Fibroblast of skin of right quadriceps (primary cell): ENCODE results near the gene GABRG3.

Source experiments
- DNase-seq: peaks from one replicate; pipeline ENCODE4 v3.0.0-alpha.2; 2013

GABRG3 gene

DNA sequence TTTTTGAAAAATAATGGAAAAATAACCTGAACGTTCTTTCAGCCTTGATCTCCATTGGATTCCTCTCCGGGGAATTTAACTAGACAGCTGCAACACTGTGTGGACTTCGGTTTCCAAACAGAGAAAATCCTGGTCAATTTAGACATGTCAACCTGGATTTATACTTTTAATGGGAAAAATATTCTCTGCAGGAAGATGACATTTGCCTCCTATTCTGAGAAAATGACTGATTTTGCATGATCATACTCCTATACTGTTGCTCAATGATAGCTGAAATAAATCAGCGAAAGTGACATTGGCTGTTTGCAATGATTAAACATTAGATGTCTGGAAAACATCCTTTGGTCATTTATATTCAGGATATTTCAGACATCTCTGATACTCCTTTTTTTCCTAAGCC lies 94.8 kb downstream of the GABRG3 start:
- DNase-seq, result no peak

DNA sequence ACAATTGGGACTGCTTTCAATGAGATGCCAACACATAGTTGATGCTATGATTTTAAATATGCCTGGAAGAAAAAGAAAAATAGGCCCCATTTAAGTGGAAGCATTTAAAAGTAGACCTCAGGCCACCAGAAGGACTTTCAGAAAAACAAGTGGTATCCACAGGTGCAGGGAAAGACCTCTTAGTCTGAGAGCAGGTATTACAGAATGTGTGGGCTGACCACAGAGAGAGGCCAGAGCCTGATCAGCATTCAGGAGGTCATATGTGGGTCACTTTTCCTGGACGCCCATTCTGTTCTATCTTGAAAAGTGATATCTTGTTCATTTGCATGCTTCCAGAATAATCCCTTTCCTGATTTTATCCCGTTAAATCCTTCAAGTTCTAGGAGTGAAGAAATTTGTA lies 95.5 kb downstream of the GABRG3 start:
- DNase-seq, result no peak

DNA sequence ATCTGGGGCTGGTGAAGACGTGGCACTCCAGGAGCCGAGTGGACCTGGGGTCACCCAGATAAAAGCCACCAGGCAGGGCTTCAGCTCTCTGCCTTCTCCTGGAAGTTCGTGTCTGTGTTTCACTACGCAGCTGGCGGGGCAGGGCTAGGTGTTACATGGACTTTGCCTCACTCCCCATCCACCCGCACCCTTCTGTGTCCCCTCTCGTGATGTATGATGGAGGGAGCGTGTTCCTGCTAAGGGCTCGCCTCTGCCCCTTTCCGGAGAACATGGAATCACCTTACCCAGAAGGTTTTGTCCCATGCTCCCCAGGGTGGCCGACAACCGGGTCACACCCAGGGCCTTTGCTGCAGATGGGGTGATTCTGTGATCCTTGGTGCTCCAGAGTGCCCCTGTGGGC lies 96.2 kb downstream of the GABRG3 start:
- DNase-seq, result no peak

DNA sequence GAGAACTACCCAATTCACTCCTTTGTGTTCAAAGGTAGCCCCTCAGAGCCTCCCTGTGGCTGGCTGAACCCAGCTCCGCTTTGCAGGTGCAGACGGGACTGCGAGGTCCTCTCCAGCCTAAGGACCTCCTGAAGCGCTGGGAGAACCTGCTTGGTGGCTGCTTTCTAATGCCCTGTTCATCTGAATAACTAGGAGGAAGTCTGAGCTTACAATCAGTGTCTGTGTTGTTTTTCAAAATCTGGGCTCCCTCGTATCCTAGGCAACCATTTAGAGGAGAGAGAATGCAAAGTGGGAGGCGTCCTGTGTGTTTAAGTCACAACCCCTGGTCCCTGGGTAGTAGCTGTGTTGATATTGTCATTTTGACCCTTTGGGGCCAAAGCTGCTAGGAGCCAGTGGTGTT lies 99.9 kb downstream of the GABRG3 start:
- no peak for DNase-seq

DNA sequence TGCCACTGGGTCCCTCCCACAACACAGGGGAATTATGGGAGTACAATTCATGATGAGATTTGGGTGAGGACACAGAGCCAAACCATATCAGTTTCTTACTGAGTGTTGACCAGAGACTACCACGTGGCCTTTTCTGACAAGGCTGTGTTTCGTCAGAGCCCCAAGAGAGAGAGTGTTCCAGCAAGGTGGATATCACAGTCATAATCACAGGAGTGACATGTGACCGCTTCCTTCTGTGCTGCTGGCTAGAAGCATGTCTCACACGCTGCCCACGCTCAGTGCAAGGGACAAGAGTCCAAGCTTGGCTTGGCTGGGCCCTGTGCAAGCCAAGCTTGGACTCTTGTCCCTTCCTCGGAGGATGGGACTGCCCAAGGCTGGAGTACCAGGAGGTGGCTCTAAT lies 103.2 kb downstream of the GABRG3 start:
- no peak for DNase-seq

DNA sequence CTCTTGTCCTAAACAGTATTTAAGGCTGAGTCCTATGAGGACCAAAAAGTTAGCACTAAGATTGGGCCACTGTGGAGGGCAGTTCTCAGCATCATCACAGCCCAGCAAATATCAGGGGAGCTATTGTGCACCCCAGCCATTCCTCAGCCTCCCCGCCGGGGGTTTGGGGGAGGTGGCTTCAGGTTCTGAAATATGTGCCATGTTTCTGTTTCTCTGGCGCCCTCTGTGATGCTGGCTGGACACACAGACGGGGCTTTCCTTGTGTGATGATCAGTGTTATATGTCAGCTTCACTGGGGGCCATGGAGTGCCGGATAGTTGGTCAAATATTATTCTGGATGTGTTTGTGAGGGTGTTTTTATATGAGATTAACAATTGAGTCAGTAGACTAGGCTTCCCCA lies 106.8 kb downstream of the GABRG3 start:
- DNase-seq, result no peak

DNA sequence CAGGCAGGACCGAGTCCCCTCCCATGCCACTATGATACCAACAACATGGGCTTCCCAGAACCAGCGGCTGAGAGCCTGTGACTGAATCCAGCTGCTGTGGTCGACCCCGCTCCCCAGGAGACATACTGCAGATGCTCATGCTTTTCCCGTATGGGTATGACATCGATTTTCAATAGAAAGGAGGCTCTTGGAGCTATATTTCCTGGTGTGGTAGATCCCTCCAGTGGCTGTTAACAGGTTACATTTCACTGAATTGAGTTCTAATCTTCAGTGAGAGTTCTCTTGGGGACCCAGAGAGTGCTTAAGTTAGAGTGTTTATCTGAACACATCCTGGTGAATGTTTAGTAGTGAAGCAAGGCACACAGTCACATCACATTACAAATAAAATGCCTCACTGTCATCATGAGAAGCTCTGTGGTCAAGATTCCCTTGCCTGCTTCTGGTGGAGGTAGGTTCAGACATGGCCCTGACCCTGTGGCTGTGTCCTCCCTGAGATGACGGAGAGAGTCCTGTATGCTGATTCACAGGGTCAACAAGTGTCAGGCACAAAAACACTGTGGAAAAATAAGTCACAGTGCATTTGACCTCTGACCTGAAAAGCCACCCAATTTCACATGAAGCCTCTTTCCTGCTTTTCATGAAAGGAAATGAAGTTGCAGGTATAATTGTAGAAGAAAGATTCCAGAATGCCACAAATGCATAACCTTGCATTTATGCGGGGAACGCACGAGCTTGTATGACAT lies 110.9 kb downstream of the GABRG3 start:
- DNase-seq, result no peak

DNA sequence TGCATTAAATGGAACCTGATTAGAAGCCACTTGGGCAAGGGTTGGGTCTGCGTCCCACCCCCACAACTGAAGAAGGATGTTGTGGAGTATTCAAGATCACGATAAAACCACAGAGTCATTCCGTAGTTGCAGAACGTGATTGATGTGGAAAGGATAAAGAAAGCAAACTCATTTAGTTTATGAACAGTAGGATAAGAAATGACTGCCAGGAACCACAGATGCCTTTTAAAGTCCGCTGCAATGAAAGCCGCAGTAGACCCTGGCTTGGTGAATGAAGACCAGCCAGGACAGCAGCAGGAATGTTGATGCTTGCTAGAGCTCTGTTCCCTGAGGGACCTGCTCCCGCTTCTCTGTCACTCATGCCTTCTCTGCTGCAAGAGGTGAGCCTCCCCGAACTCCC lies 111.5 kb downstream of the GABRG3 start:
- peak; percentile 3 for DNase-seq

DNA sequence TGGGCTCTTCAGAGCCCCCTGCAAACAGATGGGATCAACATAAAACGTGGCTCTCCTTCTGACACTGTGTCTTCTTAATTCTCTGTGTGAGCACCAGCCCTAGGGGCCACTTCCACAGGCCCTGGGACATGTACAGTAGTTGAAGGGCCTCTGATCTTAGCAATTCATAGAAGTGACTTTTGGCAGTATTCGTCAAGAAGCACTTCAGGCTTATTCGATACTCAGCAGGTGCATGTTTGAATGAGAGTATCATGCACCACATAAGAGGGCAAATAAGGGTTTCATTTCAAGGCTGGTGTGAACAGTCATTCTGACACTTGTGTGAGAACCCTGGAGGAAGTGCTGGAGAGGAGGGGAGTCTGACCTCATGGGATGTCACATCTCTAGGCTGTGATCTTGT lies 113.9 kb downstream of the GABRG3 start:
- DNase-seq, result no peak

DNA sequence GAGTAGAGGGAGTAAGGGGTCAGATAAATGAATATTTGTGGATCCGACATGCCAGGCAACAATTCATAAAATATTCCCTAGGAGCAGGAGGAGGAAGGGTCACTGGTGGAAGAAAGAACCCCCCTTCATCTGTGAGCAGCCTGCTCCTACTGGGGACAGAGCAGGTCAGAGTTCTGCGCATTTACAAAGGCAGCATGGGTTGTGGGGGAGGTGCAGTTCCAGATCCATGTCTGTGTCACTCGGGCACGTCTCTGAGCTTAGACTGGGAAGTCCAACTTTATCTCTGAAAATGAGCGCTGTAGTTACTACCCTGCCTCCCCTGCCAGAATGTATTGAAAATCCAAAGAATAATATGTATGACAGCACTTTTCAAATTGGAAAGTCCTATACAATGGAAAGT lies 115.2 kb downstream of the GABRG3 start:
- no peak for DNase-seq

DNA sequence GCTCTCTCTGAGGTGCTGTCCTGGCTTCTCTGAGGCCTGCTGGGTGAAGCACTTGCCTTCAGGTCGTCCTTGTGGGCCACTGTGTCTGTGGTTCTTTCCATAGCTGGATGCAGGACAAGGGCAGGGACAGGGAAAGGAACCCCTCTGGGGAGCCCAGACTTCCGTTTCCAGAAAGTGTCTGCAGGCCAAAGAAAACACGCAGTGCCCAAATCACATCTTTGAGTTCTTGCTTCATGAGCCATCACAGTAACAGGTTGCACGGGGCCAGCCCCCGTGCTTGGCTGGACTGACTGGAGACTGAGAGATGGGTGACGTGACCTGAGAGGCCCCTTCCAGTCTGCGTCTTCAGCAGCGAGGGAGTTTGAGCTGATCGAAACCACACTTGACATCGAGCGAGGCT lies 115.8 kb downstream of the GABRG3 start:
- DNase-seq, result no peak

DNA sequence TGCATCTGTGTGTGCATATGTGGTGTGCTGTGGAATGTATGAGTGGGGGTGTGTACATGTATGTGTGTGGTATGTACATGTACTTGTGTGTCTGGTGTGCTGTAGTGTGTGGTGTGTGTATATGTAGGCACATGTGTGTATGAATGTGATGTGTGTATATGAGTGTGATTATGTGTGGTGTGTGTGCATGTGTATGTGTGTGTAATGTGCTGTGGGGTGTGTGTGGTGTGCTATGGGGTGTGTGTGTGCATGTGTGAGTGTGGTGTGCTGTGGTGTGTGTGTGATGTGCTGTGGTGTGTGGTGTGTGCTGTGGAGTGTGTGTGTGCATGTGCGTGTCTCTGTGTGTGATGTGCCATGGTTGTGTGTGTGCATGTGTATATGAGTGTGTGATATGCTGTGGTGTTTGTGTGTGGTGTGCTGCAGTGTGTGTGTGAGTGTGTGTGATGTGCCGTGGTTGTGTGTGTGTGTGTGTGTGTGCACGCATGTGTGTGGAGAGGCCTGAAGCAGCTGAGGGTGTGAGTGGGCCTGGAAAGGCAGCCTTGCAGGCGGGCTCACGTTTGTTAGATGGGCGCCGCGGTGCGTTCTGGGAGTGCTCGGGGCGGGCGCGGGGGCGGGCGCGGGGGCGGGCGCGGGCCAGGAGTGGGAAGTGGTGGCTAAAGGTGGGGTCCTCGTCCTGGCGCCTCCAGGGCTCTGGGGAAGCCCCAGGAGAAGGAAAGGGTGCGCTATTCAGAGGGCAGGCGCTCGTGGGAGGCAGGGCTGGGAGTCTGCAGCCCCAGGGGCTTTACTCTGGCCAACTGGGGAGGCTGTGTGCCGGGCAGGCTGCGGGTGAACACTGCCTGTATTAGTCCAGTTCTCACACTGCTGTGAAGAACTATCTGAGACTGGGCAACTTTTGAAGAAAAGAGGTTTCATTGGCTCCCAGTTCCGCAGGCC lies 116.9 kb downstream of the GABRG3 start:
- DNase-seq, result no peak

DNA sequence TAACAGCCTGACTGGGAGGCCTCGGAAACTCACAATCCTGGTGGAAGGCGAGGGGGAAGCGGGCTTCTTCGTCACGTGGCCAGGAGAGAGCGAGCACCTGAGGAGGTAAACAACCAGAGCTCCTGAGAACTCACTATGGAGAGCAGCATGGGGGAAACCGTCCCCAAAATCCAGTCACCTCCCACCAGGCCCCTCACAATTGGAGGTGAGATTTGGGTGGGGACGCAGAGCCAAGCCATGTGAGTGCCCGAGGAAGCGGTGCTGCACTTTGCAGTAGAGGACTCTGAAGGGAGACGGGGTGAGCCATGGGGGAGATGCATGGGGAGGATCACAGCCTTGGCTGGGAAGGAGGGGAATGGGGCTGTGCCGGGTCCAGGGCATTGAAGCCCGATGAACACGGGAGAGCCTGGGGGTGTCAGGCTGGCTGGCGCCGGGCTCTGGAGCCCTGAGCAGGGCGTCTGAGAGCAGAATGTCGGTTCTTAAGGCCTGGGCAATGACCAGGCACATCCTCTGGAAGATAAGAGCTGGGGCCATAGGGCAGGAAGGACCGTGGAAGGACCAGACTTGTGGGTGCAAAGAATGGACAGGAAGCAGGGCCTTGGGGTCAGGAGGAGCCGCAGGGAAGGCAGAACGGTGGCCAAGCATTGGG lies 117.7 kb downstream of the GABRG3 start:
- no peak for DNase-seq

DNA sequence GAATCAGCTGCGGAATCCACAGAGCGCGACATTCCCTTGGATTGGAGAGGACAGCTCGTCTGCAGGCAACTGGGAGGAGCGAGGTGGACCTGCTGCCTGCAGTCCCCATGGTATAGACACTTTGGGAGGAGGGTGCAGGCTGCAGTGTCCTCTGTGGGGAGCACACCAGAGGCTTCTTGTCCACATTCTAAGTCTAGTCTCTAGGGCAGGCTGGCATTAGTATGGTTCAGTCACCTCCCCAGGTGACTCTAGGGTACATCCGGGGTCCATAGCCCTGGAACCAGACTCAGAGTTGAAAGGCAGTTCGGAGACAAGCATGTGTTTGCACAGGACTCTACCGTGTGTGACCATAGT lies 118.2 kb downstream of the GABRG3 start:
- DNase-seq, result no peak

DNA sequence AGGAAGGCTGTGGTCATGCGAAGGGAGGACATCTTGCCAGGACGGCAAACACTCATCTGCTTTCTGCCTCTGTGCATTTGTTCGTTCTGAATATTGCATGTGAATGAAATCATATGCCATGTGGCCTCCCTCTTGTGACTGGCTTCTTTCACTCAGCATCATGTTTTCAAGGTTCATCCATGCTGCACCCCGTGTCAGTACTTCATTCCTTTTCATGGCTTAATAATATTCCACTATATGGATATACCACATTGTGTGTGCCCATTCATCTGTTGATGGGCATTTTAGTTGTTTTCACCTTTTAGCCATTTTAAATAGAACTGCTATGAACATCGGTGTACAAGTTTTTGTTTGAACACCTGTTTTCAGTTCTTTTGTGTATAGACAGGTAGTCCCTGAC lies 118.7 kb downstream of the GABRG3 start:
- no peak for DNase-seq

DNA sequence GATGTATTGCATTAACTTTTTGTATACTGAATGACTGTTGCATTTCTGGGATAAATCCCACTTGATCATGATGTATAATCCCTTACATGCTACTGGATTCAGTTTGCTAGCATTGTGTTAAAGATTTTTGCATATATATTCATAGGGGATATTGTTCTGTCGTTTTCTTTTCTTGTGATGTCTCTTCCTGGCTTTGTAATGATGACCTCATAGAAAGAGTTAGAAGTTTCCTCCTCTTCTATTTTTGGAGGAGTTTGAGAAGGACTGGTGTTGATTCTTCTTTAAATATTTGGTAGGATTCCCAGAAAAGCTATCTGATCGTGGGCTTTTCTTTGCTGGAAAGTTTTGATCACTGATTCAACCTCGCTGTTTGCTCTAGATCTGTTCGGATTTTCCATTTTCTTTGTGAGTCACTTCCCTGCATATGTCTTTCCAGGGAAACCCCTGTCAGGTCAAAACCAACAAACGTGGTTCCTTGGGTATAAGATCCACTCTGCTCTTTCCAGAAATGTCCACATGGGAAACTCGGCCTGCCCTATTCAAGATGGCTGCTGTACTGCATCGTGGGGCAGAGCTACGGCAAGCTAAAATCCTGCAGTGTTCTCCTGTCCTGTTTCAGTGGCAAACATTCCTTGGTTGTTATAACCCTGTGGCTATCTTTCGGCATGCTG lies 120.4 kb downstream of the GABRG3 start:
- DNase-seq, result peak; percentile 66

DNA sequence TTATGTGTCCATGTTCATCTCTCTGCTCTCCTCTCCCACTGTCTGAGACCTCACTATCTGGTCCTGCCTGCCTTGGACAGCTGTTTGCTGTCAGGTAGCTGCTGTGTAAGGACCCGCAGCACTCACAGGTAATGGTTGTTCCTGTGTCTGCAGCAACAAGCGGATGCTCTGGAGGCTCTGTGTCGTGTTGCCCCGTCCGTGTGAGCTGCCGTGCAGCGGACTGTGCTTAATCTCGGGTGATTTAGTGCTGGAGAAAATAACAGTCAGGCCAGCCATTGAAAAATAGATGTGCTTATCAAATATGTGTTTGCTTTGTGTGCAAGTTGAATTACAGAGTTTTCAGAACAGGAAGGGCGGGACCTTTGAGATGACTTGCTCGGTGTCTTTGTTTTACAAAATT lies 121.4 kb downstream of the GABRG3 start:
- DNase-seq, result no peak

DNA sequence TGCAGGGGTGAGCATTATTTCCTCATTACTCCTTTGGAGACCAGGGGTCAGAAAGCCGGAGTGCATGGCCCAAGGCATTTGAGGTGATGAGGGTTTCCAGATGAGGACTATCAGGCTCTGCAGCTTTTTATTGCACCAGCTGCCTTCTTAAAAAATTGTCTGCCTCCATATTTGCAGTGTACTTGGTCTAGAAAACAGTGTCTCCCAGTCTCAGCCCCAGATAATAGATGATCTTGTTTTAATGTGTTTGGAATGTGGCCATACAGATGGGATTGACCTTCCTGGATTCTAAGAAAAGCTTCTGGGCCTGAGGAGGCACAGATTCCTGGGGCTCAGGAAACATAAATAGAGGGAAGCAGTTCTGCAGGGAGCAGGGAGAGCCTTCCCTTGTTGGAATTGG lies 123.3 kb downstream of the GABRG3 start:
- peak; percentile 56 for DNase-seq

DNA sequence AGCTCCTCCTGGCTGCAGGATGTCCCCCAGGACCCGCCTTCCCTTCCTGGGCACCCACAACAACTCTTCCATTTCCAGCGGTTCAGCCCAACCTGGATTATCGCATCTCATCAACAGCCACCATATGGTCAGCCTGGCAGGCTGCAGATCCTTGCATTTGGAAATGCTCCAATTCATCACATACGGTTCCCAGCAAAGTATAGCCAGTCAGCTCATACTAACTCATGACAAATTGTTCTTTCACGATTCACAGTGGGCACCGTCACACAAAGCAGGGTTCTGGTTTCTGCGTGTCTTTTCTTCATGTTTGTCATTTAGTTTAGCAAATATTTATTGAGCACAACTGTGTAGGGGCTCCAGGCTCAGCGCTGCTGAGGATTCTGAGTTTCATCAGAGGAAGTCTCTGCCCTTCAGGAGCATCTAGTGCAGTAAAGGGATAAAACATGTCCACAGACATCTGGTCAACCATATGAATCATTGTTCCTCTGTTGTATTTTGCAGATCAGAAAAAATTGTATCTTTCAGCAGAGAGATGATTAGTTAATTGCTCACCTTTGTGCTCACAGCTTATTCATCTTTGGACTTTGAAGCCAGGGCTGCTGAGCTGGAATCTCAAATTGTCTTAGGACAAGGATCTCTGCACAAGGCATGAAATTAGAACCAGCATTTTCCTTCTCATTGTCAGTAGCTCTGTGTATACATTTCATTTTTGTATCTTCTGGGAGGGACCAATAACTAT lies 125.1 kb downstream of the GABRG3 start:
- DNase-seq, result peak; percentile 49

DNA sequence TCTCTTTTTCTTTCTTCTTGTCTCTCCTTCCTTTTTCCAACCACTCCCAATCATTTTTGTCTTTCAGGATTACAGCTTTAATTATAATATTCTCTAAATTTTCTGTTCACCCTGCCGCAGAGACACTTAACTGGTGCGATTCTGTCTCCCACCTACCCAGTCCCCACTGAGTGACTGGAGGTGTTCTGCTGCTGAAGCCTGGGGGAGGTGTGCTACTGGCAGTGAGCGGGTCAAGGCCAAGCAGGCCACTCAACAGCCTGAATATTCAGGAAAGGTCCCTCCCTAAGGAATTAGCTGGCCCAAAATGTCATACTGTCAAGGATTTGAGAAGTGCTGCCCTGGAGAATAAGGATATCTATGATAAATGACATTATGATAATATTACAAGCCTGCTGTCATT lies 126.5 kb downstream of the GABRG3 start:
- DNase-seq, result no peak

DNA sequence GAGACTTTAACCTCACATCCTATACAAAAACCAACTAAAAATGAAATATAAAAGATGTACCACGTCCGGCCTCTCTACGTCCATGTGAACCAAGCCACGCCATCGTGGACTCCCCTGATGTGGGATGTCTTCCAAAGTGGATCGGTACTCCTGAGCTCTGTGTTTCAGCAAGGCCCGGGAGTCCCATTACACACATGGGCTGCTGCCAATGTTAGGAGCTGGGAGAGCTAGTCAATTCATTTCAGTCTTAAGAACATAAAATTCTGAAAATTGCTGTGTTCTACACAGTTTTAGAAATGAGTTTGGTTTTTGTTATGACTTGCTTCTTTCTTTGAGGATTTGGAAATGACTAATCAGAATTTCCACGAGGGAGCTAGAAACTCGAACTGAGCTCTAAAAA lies 131.0 kb downstream of the GABRG3 start:
- no peak for DNase-seq

DNA sequence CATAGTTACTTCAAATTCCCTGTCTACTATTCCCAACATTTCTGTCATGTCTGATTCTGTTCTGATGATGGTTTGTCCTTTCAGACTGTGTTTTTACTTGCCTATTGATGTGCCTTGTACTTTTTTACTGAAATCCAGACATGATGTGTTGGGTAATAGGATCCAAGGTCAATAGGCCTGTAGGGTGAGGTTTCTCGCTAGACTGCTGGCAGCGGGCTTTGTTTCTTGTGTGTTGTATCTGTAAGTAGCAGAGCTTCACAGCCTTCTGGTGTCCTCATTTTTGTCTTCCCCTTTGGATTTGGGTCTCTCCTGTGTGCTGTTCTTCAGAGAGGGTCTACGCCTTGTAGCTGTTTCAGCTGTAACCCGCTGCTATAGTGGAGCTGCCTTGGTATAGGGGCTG lies 140.3 kb downstream of the GABRG3 start:
- DNase-seq, result no peak

DNA sequence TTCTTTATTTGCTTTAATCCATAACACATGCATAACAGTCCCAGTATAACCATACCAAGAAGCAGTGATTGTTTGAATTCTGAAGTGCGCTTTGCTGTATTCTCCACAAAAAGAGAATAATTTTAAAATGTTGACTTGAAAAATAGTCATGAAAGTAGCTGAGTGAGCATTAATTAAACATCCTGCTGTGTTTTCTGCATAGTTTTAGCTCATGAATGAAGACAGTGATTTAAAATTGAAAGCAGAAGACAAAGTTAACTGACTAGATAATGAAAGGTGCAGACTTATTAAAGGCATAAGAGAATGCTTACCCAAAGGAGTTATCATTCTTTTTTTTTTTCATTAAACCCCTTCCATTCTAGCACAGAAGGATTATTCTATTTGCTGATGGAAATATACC lies 143.5 kb downstream of the GABRG3 start:
- no peak for DNase-seq
